Endothelial cell of umbilical vein (primary cell): Measurements from ENCODE around the gene USP40. TPM values are rescaled to one million over a fixed set of nuclear protein-coding genes. Genes with fewer than 3 reads are reported as not detected.

Source experiments
- BruUV-seq: library from RNA; stranded (reverse); fragments of 400-500 nt; replicated peaks from 2 replicates; lab custom pipeline; 2021; lab: Mats Ljungman, UMichigan
- CTCF ChIA-PET: fragments of 300-600, 350-600 bp; sonication (Branson Sonifier 250); formaldehyde crosslinking; loops from one replicate; lab custom pipeline; 2021; ENCODE audit warnings: antibody characterized with exemption, inconsistent platforms; lab: Charles Lee
- POLR2A ChIA-PET: fragments of 300-600, 350-600 bp; sonication (Branson Sonifier 250); formaldehyde crosslinking; loops from one replicate; lab custom pipeline; 2021; ENCODE audit warnings: antibody characterized with exemption, inconsistent platforms; lab: Charles Lee
- DNase-seq: peaks from one replicate; pipeline ENCODE4 v3.0.0-alpha.2; 2011; ENCODE audit warnings: low read depth, low spot score
- FAIRE-seq: peaks from 2 replicates; lab custom pipeline; 2011; peaks lifted over from hg19 to GRCh38; lab: Jason Lieb, UNC
- H2AFZ ChIP-seq: 2 replicates; pipeline ENCODE4 v1.6.0; 2012; ENCODE audit warnings: low read depth, low read length, control low read depth, inconsistent platforms
- H3K27ac ChIP-seq: 2 replicates; pipeline ENCODE4 v1.5.1; 2011; ENCODE audit warnings: low read depth, mild to moderate bottlenecking, control low read depth, low read length, moderate library complexity; ENCODE audit not compliant: insufficient read depth
- H3K27me3 ChIP-seq, 2 experiments: 2 replicates each; pipeline versions ENCODE4 v1.6.0 to v1.6.1; 2011; ENCODE audit warnings: low read length in 2 of 2, mixed read lengths in 1 of 2; ENCODE audit not compliant: control insufficient read depth in 2 of 2, insufficient read depth in 2 of 2
- H3K36me3 ChIP-seq, 2 experiments: 2 replicates in 1 of 2; 3 replicates in 1 of 2; pipeline ENCODE4 v1.5.1; 2011; ENCODE audit warnings: low read length in 2 of 2, mild to moderate bottlenecking in 1 of 2, moderate library complexity in 1 of 2; ENCODE audit not compliant: control insufficient read depth in 2 of 2, insufficient read depth in 2 of 2; ENCODE audit errors: extremely low read depth in 1 of 2
- H3K4me1 ChIP-seq: 3 replicates; pipeline ENCODE4 v1.5.1; 2011; ENCODE audit warnings: mild to moderate bottlenecking, low read length; ENCODE audit not compliant: control insufficient read depth, insufficient read depth; ENCODE audit errors: extremely low read depth
- H3K4me2 ChIP-seq: 2 replicates; pipeline ENCODE4 v1.6.1; 2011; ENCODE audit warnings: low read length, control low read depth, mixed read lengths; ENCODE audit not compliant: insufficient read depth
- H3K4me3 ChIP-seq, 3 experiments: fragments of 200-600 bp in 1 of 3; sonication (generic), shearing (Covaris generic) in 1 of 3; replicated peaks in 1 of 3; 2 replicates each; pipeline ENCODE4 v1.5.1; 2011 to 2016; ENCODE audit warnings: control low read depth in 3 of 3, low read length in 3 of 3, mild to moderate bottlenecking in 2 of 3, inconsistent platforms in 1 of 3, low read depth in 1 of 3, moderate library complexity in 1 of 3; ENCODE audit not compliant: insufficient read depth in 1 of 3
- H3K79me2 ChIP-seq: 2 replicates; pipeline ENCODE4 v1.6.0; 2012; ENCODE audit warnings: low read length, inconsistent platforms; ENCODE audit not compliant: control insufficient read depth, insufficient read depth
- H3K9ac ChIP-seq: replicated peaks from 2 replicates; pipeline ENCODE3; 2011; ENCODE audit warnings: low read length, control low read depth; ENCODE audit not compliant: insufficient read depth; ENCODE audit errors: extremely low read depth
- H3K9me1 ChIP-seq: replicated peaks from 3 replicates; pipeline ENCODE4 v1.6.0; 2011; ENCODE audit warnings: mild to moderate bottlenecking, low read length; ENCODE audit not compliant: control insufficient read depth, insufficient read depth; ENCODE audit errors: extremely low read depth
- H3K9me3 ChIP-seq: replicated peaks from 2 replicates; pipeline ENCODE4 v1.5.1; 2012; ENCODE audit warnings: low read length, inconsistent platforms; ENCODE audit not compliant: control insufficient read depth, insufficient read depth
- H4K20me1 ChIP-seq: replicated peaks from 2 replicates; pipeline ENCODE3; 2011; ENCODE audit warnings: mild to moderate bottlenecking, low read length; ENCODE audit not compliant: control insufficient read depth, insufficient read depth; ENCODE audit errors: extremely low read depth
- EZH2 ChIP-seq: IDR thresholded peaks from 2 replicates; pipeline ENCODE4 v1.6.1; 2012; ENCODE audit warnings: borderline replicate concordance, low read depth, mild to moderate bottlenecking, moderate library complexity, low read length, inconsistent platforms; ENCODE audit not compliant: severe bottlenecking
- FOS ChIP-seq: IDR thresholded peaks from 2 replicates; pipeline ENCODE4 v1.6.1; 2011; ENCODE audit warnings: mild to moderate bottlenecking, low read length, moderate library complexity, borderline replicate concordance; ENCODE audit not compliant: insufficient read depth
- GATA2 ChIP-seq: IDR thresholded peaks from 2 replicates; pipeline ENCODE4 v1.7.0; 2011; ENCODE audit warnings: low read depth, mild to moderate bottlenecking, moderate library complexity, mixed read lengths, low read length; ENCODE audit not compliant: insufficient read length, insufficient read depth
- JUN ChIP-seq: IDR thresholded peaks from 2 replicates; pipeline ENCODE4 v1.6.1; 2011; ENCODE audit warnings: borderline replicate concordance, low read depth; ENCODE audit not compliant: insufficient read length, insufficient read depth
- MYC ChIP-seq: IDR thresholded peaks from one replicate; pipeline ENCODE4 v1.6.1; 2011; ENCODE audit warnings: mild to moderate bottlenecking, low read depth, low read length
- POLR2A ChIP-seq: IDR thresholded peaks from 2 replicates; pipeline ENCODE4 v1.6.1; 2012; ENCODE audit warnings: low read depth, mild to moderate bottlenecking, control low read depth, low read length
- POLR2AphosphoS5 ChIP-seq: IDR thresholded peaks from 2 replicates; pipeline ENCODE4 v1.6.1; 2012; ENCODE audit warnings: low read depth, mild to moderate bottlenecking, control low read depth, low read length, moderate library complexity; ENCODE audit not compliant: insufficient read depth
- dilution Hi-C: fragments of 300-500 bp; cut with MboI; formaldehyde crosslinking; loops from one replicate; pipeline ENCODE4 v1.15.0; 2019; ENCODE audit warnings: low sequenced_read_pairs; ENCODE audit not compliant: extremely low pct_ligation_motif_present
- intact Hi-C: fragments of 100-400 bp; cut with micrococcal nuclease; formaldehyde crosslinking; loops from one replicate; pipeline ENCODE4 v1.10.0; 2022
- polyA plus RNA-seq, 4 experiments: library from polyadenylated mRNA; depleted of rRNA in 3 of 4; stranded (reverse) in 3 of 4; unstranded in 1 of 4; fragments of >200 nt; gene quantifications; 2 replicates each; pipeline versions ENCODE4 v1.2.1 to v1.2.3, GENCODE V29; 2011 to 2012; ENCODE audit warnings: missing spikeins in 1 of 4
- total RNA-seq: library from RNA; stranded (reverse); gene quantifications from 2 replicates; pipeline ENCODE4 v1.2.3, GENCODE V29; 2021
- TF ChIP-seq, protein P1 (sequence below): IDR thresholded peaks from 2 replicates; pipeline ENCODE4 v1.6.1; 2011; ENCODE audit not compliant: insufficient read depth, insufficient read length
- TF ChIP-seq, protein P2 (sequence below), 2 donors: IDR thresholded peaks; 1 replicate in 1 of 2; 2 replicates in 1 of 2; pipeline ENCODE4 v1.5.1; 2011; ENCODE audit warnings: low read length in 2 of 2, mild to moderate bottlenecking in 2 of 2, moderate library complexity in 2 of 2, control low read depth in 1 of 2, inconsistent platforms in 1 of 2, low read depth in 1 of 2; ENCODE audit not compliant: insufficient read depth in 1 of 2; ENCODE audit errors: extremely low read depth in 1 of 2

USP40 gene
- total and polyA plus RNA-seq, 2 donors (not counting 3 experiments of a cell fraction or from before 2014, with no cell fraction given) = 32.2 to 32.5 TPM

DNA sequence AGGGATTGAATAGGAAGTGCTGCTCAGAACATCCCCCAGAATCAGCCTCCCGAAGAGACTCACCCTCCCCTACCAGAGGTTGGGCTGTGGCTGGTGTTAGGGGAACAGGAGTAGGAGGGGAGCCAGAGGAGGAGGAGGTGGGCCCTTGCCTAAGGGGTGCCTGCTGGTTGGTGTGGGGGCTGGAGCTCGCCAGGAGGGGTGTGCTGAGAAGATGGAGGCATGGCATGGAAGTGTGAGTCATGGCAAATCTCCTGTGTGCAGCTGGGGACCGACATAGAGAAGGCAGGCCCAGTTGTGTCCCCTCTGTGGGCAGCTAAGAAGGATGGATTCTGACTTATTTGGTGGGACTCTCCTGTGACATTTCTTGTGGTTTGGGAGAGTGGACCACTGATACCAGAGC lies 138.6 kb downstream of the USP40 start:
- ChIA-PET POLR2A (no interaction called here), CTCF (interaction anchor here (1.1 to 1.4 kb wide), 3 partner anchors 15 to 21 kb away, joined by 3 read pairs; no protein-coding TSS in a partner anchor)
- no peaks in the 10 kb centered on the region for H4K20me1 ChIP-seq
- peaks cover 10% of the 10 kb centered on the region for H3K4me1 ChIP-seq
- H3K4me2 ChIP-seq = no peak overlapping the region
- H3K79me2 ChIP-seq = no peaks in the 10 kb centered on the region
- no peak overlapping the region for H2AFZ ChIP-seq
- intact Hi-C loops = no loop called here
- no peaks in the 10 kb centered on the region for H3K9me1 ChIP-seq
- TF ChIP-seq, protein P1, sequence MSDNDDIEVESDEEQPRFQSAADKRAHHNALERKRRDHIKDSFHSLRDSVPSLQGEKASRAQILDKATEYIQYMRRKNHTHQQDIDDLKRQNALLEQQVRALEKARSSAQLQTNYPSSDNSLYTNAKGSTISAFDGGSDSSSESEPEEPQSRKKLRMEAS = no peak
- TF ChIP-seq FOS = no peak
- TF ChIP-seq GATA2 = no peak
- TF ChIP-seq JUN = no peak
- TF ChIP-seq POLR2AphosphoS5 = no peak
- TF ChIP-seq POLR2A = no peak
- no peak for TF ChIP-seq EZH2
- TF ChIP-seq, protein P2, sequence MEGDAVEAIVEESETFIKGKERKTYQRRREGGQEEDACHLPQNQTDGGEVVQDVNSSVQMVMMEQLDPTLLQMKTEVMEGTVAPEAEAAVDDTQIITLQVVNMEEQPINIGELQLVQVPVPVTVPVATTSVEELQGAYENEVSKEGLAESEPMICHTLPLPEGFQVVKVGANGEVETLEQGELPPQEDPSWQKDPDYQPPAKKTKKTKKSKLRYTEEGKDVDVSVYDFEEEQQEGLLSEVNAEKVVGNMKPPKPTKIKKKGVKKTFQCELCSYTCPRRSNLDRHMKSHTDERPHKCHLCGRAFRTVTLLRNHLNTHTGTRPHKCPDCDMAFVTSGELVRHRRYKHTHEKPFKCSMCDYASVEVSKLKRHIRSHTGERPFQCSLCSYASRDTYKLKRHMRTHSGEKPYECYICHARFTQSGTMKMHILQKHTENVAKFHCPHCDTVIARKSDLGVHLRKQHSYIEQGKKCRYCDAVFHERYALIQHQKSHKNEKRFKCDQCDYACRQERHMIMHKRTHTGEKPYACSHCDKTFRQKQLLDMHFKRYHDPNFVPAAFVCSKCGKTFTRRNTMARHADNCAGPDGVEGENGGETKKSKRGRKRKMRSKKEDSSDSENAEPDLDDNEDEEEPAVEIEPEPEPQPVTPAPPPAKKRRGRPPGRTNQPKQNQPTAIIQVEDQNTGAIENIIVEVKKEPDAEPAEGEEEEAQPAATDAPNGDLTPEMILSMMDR (IDR thresholded peaks at IDR 0.05; ENCODE audit: extremely low read depth in 1 of 2, insufficient read depth in 1 of 2, low read depth in 1 of 2, low read length in 2 of 2) = no peak
- no peak for TF ChIP-seq MYC
- FAIRE-seq (no peak), DNase-seq (no peak)
- no peaks in the 10 kb centered on the region for H3K36me3 ChIP-seq
- H3K27me3 ChIP-seq = no peaks in the 10 kb centered on the region
- no TSS peak for BruUV-seq
- dilution Hi-C loops = no loop called here
- no peaks in the 10 kb centered on the region for H3K9me3 ChIP-seq
- H3K27ac ChIP-seq = no peak overlapping the region
- no peak overlapping the region for H3K4me3 ChIP-seq
- no peak overlapping the region for H3K9ac ChIP-seq
